SK-N-SH treated with all-trans-retinoic acid at 6 μM for 48 hours (cell line): Measurements from ENCODE around the gene AMIGO3.

Experiments
- ATAC-seq: fragments of 200-7000 bp; cut with Tn5 transposase; 3 replicates; pipeline ENCODE4 v1.9.1; 2020; ENCODE audit warnings: mild to moderate bottlenecking, moderate library complexity
- ARNTL ChIP-seq: fragments of 450-650 bp; formaldehyde crosslinking; IDR thresholded peaks from 2 replicates; pipeline ENCODE4 v1.5.0; 2020; ENCODE audit warnings: low read depth, mild to moderate bottlenecking, moderate library complexity, borderline replicate concordance
- BACH2 ChIP-seq: fragments of 250-450 bp; sonication (Bioruptor Pico); IDR thresholded peaks from 2 replicates; pipeline ENCODE4 v1.9.0; 2021; ENCODE audit warnings: mild to moderate bottlenecking, borderline replicate concordance
- CREB5 ChIP-seq: fragments of 250-450 bp; sonication (Bioruptor Pico); IDR thresholded peaks from 2 replicates; pipeline ENCODE4 v1.5.1; 2020; ENCODE audit warnings: low read depth, mild to moderate bottlenecking, moderate library complexity
- CSDC2 ChIP-seq: fragments of 250-450 bp; sonication (Bioruptor Pico); IDR thresholded peaks from 2 replicates; pipeline ENCODE4 v1.5.0; 2020; ENCODE audit warnings: mild to moderate bottlenecking, moderate library complexity
- ESRRG ChIP-seq: fragments of 250-450 bp; sonication (Bioruptor Pico); IDR thresholded peaks from 2 replicates; pipeline ENCODE4 v1.6.1; 2021; ENCODE audit warnings: mild to moderate bottlenecking
- GLIS3 ChIP-seq: fragments of 250-450 bp; sonication (Bioruptor Pico); IDR thresholded peaks from 2 replicates; pipeline ENCODE4 v1.5.0; 2020; ENCODE audit warnings: mild to moderate bottlenecking, moderate library complexity
- ISL1 ChIP-seq: fragments of 250-450 bp; sonication (Bioruptor Pico); IDR thresholded peaks from 2 replicates; pipeline ENCODE4 v2.1.2; 2022; ENCODE audit warnings: mild to moderate bottlenecking, moderate library complexity
- OSR1 ChIP-seq: fragments of 250-450 bp; sonication (Bioruptor Pico); IDR thresholded peaks from 2 replicates; pipeline ENCODE4 v1.8.0; 2022; ENCODE audit warnings: moderate library complexity, mild to moderate bottlenecking, inconsistent platforms
- PPARA ChIP-seq: fragments of 250-450 bp; sonication (Bioruptor Pico); IDR thresholded peaks from 2 replicates; pipeline ENCODE4 v1.5.0; 2020; ENCODE audit warnings: mild to moderate bottlenecking, borderline replicate concordance
- RARB ChIP-seq: fragments of 250-450 bp; sonication (Bioruptor Pico); IDR thresholded peaks from 2 replicates; pipeline ENCODE4 v1.8.0; 2021; ENCODE audit warnings: mild to moderate bottlenecking, moderate library complexity
- TCF4 ChIP-seq: fragments of 250-450 bp; sonication (Bioruptor Pico); IDR thresholded peaks from 2 replicates; pipeline ENCODE4 v1.8.0; 2021; ENCODE audit warnings: mild to moderate bottlenecking, moderate library complexity, borderline replicate concordance
- TOX ChIP-seq: fragments of 250-450 bp; sonication (Bioruptor Pico); IDR thresholded peaks from 2 replicates; pipeline ENCODE4 v1.8.0; 2021; ENCODE audit warnings: mild to moderate bottlenecking, moderate library complexity, borderline replicate concordance
- TSHZ2 ChIP-seq: fragments of 250-450 bp; sonication (Bioruptor Pico); IDR thresholded peaks from 2 replicates; pipeline ENCODE4 v1.5.0; 2020; ENCODE audit warnings: mild to moderate bottlenecking, moderate library complexity
- ZC3H10 ChIP-seq: fragments of 250-450 bp; sonication (Bioruptor Pico); IDR thresholded peaks from 2 replicates; pipeline ENCODE4 v1.5.1; 2021; ENCODE audit warnings: mild to moderate bottlenecking, moderate library complexity
- ZFP3 ChIP-seq: fragments of 250-450 bp; sonication (Bioruptor Pico); IDR thresholded peaks from 2 replicates; pipeline ENCODE4 v1.5.0; 2020; ENCODE audit warnings: mild to moderate bottlenecking, moderate library complexity
- ZFP30 ChIP-seq: fragments of 450-650 bp; formaldehyde crosslinking; IDR thresholded peaks from 2 replicates; pipeline ENCODE4 v1.5.0; 2022; ENCODE audit warnings: mild to moderate bottlenecking, moderate library complexity
- ZNF565 ChIP-seq: fragments of 450-650 bp; formaldehyde crosslinking; conservative IDR thresholded peaks from 2 replicates; pipeline ENCODE4 v1.5.0; 2020; ENCODE audit warnings: low read depth, mild to moderate bottlenecking, moderate library complexity
- ZNF70 ChIP-seq: fragments of 450-650 bp; formaldehyde crosslinking; IDR thresholded peaks from 2 replicates; pipeline ENCODE4 v1.5.0; 2020; ENCODE audit warnings: mild to moderate bottlenecking, moderate library complexity
- ZNF8 ChIP-seq: fragments of 450-650 bp; formaldehyde crosslinking; IDR thresholded peaks from 2 replicates; pipeline ENCODE4 v1.5.0; 2020; ENCODE audit warnings: mild to moderate bottlenecking, moderate library complexity
- TF ChIP-seq, protein P1 (sequence below): fragments of 250-450 bp; sonication (Bioruptor Pico); IDR thresholded peaks from 2 replicates; pipeline ENCODE4 v1.8.0; 2021; ENCODE audit warnings: low read depth, mild to moderate bottlenecking, moderate library complexity, borderline replicate concordance
- TF ChIP-seq, protein P2 (sequence below): fragments of 250-450 bp; sonication (Bioruptor Pico); IDR thresholded peaks from 2 replicates; pipeline ENCODE4 v1.8.0; 2020; ENCODE audit warnings: mild to moderate bottlenecking, moderate library complexity, borderline replicate concordance
- TF ChIP-seq, protein P3 (sequence below): fragments of 250-450 bp; sonication (Bioruptor Pico); IDR thresholded peaks from 2 replicates; pipeline ENCODE4 v1.5.1; 2021; ENCODE audit warnings: mild to moderate bottlenecking, moderate library complexity

The AMIGO3 gene

DNA sequence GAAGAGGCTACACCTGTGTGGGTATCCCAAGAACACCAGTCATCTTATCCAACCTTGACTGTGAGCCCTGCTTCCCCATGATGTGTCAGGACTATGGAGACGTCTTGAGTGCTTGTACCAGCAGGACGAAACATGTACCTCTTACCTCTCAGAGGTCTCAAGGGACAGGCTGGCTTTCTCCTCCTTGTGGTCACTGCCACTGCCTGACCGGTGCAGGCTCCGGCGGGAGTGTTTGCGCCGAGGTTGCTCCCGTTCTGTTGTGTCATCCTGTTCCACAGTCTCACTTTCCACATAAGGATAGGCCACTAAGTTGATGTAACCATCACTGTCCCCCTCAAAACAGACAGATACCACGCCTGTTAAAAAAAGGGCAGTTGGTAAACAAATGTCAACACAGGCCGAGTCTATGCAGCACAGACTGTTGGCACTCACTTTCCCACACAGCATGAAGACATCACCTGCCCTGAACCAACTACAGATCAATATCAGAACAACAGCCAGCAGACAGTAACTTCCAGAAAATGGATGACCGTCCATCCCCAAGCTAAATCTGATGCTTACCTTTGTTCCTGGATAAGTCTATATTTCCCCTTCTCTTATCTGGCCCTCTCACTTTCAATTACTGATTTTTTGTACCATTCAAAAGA lies 18.7 kb upstream of the AMIGO3 start:
- no peak for TF ChIP-seq CSDC2 (CRISPR knock-in tag)
- TF ChIP-seq, protein P1, sequence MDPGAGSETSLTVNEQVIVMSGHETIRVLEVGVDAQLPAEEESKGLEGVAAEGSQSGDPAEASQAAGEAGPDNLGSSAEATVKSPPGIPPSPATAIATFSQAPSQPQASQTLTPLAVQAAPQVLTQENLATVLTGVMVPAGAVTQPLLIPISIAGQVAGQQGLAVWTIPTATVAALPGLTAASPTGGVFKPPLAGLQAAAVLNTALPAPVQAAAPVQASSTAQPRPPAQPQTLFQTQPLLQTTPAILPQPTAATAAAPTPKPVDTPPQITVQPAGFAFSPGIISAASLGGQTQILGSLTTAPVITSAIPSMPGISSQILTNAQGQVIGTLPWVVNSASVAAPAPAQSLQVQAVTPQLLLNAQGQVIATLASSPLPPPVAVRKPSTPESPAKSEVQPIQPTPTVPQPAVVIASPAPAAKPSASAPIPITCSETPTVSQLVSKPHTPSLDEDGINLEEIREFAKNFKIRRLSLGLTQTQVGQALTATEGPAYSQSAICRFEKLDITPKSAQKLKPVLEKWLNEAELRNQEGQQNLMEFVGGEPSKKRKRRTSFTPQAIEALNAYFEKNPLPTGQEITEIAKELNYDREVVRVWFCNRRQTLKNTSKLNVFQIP (CRISPR knock-in tag), result no peak
- TF ChIP-seq GLIS3 (CRISPR knock-in tag), result no peak
- no peak for TF ChIP-seq ZC3H10 (CRISPR knock-in tag)
- TF ChIP-seq TOX (CRISPR knock-in tag), result no peak
- TF ChIP-seq ISL1 (CRISPR knock-in tag), result no peak
- no peak for TF ChIP-seq ZFP30 (CRISPR knock-in tag)
- no peak for TF ChIP-seq ZNF8 (CRISPR knock-in tag)
- TF ChIP-seq, protein P2, sequence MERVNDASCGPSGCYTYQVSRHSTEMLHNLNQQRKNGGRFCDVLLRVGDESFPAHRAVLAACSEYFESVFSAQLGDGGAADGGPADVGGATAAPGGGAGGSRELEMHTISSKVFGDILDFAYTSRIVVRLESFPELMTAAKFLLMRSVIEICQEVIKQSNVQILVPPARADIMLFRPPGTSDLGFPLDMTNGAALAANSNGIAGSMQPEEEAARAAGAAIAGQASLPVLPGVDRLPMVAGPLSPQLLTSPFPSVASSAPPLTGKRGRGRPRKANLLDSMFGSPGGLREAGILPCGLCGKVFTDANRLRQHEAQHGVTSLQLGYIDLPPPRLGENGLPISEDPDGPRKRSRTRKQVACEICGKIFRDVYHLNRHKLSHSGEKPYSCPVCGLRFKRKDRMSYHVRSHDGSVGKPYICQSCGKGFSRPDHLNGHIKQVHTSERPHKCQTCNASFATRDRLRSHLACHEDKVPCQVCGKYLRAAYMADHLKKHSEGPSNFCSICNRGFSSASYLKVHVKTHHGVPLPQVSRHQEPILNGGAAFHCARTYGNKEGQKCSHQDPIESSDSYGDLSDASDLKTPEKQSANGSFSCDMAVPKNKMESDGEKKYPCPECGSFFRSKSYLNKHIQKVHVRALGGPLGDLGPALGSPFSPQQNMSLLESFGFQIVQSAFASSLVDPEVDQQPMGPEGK (CRISPR knock-in tag), result no peak
- TF ChIP-seq BACH2 (CRISPR knock-in tag), result no peak
- no peak for TF ChIP-seq ARNTL (CRISPR knock-in tag)
- no peak for TF ChIP-seq ZFP3
- no peak for TF ChIP-seq TSHZ2 (CRISPR knock-in tag)
- no peak for TF ChIP-seq ZNF565 (CRISPR knock-in tag)
- no peak for TF ChIP-seq ESRRG (CRISPR knock-in tag)
- TF ChIP-seq ZNF70, result no peak
- TF ChIP-seq OSR1, result no peak
- ATAC-seq, result no peak

GRCh38 chr3:49734752-49735151 lies 15.3 kb upstream of the AMIGO3 start:
- TF ChIP-seq ZFP30 (CRISPR knock-in tag) (no peak), ISL1 (CRISPR knock-in tag) (no peak), ESRRG (CRISPR knock-in tag) (no peak), CREB5 (no peak)
- TF ChIP-seq, protein P3, sequence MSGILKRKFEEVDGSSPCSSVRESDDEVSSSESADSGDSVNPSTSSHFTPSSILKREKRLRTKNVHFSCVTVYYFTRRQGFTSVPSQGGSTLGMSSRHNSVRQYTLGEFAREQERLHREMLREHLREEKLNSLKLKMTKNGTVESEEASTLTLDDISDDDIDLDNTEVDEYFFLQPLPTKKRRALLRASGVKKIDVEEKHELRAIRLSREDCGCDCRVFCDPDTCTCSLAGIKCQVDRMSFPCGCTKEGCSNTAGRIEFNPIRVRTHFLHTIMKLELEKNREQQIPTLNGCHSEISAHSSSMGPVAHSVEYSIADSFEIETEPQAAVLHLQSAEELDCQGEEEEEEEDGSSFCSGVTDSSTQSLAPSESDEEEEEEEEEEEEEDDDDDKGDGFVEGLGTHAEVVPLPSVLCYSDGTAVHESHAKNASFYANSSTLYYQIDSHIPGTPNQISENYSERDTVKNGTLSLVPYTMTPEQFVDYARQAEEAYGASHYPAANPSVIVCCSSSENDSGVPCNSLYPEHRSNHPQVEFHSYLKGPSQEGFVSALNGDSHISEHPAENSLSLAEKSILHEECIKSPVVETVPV, result no peak
- ATAC-seq, result no peak

DNA sequence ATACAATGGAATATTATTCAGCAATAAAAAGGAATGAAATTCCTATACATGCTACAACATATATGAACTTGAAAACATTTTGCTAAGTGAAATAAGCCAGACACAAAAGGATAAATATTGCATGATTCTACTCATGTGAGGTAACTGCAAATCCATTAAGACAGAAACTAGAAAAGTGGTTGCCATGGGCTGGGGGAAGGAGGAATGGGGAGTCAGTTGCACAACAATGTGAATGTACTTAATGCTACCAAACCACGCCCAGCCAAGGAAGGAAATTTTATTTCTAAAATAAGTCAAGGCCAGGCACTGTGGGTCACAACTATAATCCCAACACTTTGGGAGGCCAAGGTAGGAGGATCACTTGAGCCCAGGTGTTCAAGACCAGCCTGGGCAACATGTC lies 14.1 kb upstream of the AMIGO3 start:
- no peak for ATAC-seq
- no peak for TF ChIP-seq ZNF70
- no peak for TF ChIP-seq ZFP30 (CRISPR knock-in tag)
- TF ChIP-seq PPARA (CRISPR knock-in tag), result no peak
- no peak for TF ChIP-seq CSDC2 (CRISPR knock-in tag)
- TF ChIP-seq, protein P1 (CRISPR knock-in tag), result no peak
- TF ChIP-seq, protein P3, result no peak
- TF ChIP-seq ZFP3, result no peak
- TF ChIP-seq RARB (CRISPR knock-in tag), result no peak
- no peak for TF ChIP-seq TCF4 (CRISPR knock-in tag)
- TF ChIP-seq TOX (CRISPR knock-in tag), result no peak
- TF ChIP-seq ZNF565 (CRISPR knock-in tag), result no peak
- TF ChIP-seq ZC3H10 (CRISPR knock-in tag), result no peak
- TF ChIP-seq CREB5, result no peak
